HG02970 (cell line): Measurements from ENCODE around the gene ACSM5.
"Not testable (repeated sequence)": the region's sequence is repeated elsewhere in the genome, so short reads cannot be mapped to it uniquely, and the experiment has no call there.

Source experiments
- ATAC-seq: cut with Tn5 transposase; IDR thresholded peaks from one replicate; pipeline ENCODE4 v1.9.1; 2021; ENCODE audit warnings: mild to moderate bottlenecking, moderate library complexity, moderate number of reproducible peaks; ENCODE audit not compliant: unreplicated experiment, low FRiP score

Gene ACSM5

GRCh38 chr16:20398603-20399002, 10.7 kb upstream of the ACSM5 start:
- no peak for ATAC-seq

GRCh38 chr16:20399185-20399584, 10.1 kb upstream of the ACSM5 start:
- no peak for ATAC-seq

GRCh38 chr16:20401066-20401465, 8.3 kb upstream of the ACSM5 start:
- ATAC-seq = no peak

GRCh38 chr16:20401475-20402016, 7.8 kb upstream of the ACSM5 start:
- ATAC-seq = no peak

GRCh38 chr16:20402651-20403050, 6.7 kb upstream of the ACSM5 start:
- ATAC-seq = no peak

- no peak for ATAC-seq
Measured at GRCh38 chr16:20404637-20405036, 4.7 kb upstream of the ACSM5 start, which contains the start of gene PDILT. Gene PDILT, minus strand, starts transcription at chr16:20404737. Its CDS starts 5,437 bp downstream, at chr16:20399300.

GRCh38 chr16:20410121-20410723, 888 bp downstream of the ACSM5 start:
- no peak for ATAC-seq

- no peak for ATAC-seq
Measured at GRCh38 chr16:20411055-20411454, 1.7 kb downstream of the ACSM5 start.

GRCh38 chr16:20415541-20415940, 6.2 kb downstream of the ACSM5 start:
- ATAC-seq = no peak

- ATAC-seq = not testable (repeated sequence)
Measured at GRCh38 chr16:20419093-20419492, 9.8 kb downstream of the ACSM5 start.

- not testable (repeated sequence) for ATAC-seq
Measured at GRCh38 chr16:20421748-20422147, 12.4 kb downstream of the ACSM5 start.

GRCh38 chr16:20423772-20424128, 14.4 kb downstream of the ACSM5 start:
- not testable (repeated sequence) for ATAC-seq

GRCh38 chr16:20424129-20424866, 15.0 kb downstream of the ACSM5 start:
- no peak for ATAC-seq

- ATAC-seq = not testable (repeated sequence)
Measured at GRCh38 chr16:20427401-20427797, 18.1 kb downstream of the ACSM5 start.

- not testable (repeated sequence) for ATAC-seq
Measured at GRCh38 chr16:20429499-20429898, 20.2 kb downstream of the ACSM5 start.

GRCh38 chr16:20430480-20430879, 21.1 kb downstream of the ACSM5 start:
- not testable (repeated sequence) for ATAC-seq

GRCh38 chr16:20430948-20431347, 21.6 kb downstream of the ACSM5 start:
- no peak for ATAC-seq

GRCh38 chr16:20438950-20439349, 29.6 kb downstream of the ACSM5 start:
- not testable (repeated sequence) for ATAC-seq

- ATAC-seq = not testable (repeated sequence)
Measured at GRCh38 chr16:20439820-20440231, 30.5 kb downstream of the ACSM5 start.

GRCh38 chr16:20440731-20441130, 31.4 kb downstream of the ACSM5 start:
- not testable (repeated sequence) for ATAC-seq

GRCh38 chr16:20441191-20441590, 31.9 kb downstream of the ACSM5 start:
- no peak for ATAC-seq

- not testable (repeated sequence) for ATAC-seq
Measured at GRCh38 chr16:20441859-20442258, 32.5 kb downstream of the ACSM5 start.
